Stimulated activated CD4-positive, alpha-beta T cell treated with anti-CD3 and anti-CD28 coated beads, TNF-alpha, amount 100 ng/mL, for 4 hours (primary cell): ENCODE data around the gene PRXL2B.
"Not testable (repeated sequence)": the region's sequence is repeated elsewhere in the genome, so short reads cannot be mapped to it uniquely, and the experiment has no call there.

Experiments used
- DNase-seq, 3 experiments: peaks; one replicate each; pipeline ENCODE4 v3.0.0-alpha.2; 2020; ENCODE audit warnings: low read depth in 3 of 3

The PRXL2B gene

DNA sequence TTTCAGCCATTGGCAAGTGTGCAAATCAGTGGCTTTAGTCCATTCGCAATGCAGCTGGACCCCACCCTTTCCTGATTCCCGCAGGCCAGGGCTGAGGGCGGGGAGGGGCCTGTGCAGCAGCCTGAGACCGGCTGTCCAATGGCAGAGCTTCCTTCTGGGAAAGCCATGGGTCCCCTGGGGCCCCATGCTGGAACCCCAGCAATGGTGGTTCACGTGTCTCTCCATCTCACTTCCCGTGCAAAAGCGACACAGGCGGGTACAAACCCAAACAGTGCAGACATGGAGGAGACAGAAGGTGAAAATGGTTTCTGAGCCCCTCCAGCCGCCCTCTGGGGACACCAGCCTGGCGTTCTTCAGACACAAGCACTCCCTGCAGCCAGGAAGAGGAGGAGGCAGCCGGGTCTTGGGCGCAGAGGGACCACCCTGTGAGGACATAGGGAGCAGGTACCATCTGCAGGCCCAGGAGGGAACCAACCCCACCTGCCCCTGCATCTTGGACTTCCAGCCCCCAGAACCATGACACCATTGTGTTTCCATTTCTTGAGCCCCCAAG, 36.2 kb upstream of the PRXL2B start:
- not testable (repeated sequence) for DNase-seq

DNA sequence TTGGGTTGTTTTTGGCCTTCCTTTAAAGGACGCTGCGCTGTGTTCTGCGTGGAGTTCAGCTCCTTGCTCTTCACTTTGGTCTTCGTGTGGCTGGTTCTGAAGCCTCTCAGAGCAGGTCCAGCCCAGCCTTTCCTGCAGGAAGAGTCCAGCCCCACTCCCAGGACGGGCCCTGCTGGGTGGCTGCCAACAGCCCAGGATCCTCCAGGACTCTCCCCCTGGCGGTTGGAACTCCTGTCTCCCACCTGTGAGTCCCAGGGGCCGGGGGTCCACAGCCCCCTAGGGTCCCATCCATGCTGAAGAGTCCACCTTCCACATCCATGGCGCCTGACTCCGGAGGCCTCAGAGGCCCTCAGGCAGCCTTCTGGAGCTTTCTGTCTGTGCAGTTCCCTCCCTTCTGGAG, 35.0 kb upstream of the PRXL2B start:
- DNase-seq, result not testable (repeated sequence)

DNA sequence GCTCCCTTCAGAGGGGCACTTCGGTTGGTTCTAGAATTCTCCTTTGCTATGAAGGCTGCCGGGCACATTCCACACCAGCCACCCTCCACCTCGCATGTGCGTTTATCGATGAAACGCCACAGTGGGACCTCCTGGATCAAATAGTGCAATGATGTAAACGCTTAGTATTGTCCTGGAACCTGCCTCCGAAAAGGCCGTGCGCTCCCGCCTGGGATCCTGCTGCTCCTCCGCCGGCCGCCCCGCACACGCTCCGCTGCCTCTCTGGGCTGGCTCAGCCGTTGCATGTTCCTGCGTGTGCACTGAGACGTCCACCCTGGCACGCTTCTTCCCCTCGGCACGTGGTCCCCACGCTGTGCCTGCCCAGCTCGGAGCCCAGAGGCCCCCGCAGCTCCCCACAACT, 34.4 kb upstream of the PRXL2B start:
- no peak for DNase-seq

DNA sequence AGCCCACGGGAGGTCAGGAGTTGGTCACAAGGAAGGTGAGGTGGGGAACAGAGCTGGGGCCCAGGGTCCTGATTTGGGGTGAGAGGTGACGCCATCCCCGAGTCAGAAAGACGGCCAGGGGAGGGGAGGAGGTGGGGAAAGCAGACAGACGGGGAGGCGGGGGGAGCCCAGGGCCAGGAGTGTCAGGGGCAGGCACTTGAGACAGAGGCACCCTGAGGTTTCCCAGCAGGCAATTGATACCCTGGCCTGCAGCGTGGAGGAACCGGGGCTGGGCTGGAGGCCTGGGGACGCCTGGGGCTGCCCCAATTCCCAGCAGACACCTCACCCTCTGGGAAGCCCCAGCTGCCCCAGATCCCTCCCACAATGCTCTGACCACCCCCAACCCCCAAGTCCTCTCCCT, 33.5 kb upstream of the PRXL2B start:
- not testable (repeated sequence) for DNase-seq

DNA sequence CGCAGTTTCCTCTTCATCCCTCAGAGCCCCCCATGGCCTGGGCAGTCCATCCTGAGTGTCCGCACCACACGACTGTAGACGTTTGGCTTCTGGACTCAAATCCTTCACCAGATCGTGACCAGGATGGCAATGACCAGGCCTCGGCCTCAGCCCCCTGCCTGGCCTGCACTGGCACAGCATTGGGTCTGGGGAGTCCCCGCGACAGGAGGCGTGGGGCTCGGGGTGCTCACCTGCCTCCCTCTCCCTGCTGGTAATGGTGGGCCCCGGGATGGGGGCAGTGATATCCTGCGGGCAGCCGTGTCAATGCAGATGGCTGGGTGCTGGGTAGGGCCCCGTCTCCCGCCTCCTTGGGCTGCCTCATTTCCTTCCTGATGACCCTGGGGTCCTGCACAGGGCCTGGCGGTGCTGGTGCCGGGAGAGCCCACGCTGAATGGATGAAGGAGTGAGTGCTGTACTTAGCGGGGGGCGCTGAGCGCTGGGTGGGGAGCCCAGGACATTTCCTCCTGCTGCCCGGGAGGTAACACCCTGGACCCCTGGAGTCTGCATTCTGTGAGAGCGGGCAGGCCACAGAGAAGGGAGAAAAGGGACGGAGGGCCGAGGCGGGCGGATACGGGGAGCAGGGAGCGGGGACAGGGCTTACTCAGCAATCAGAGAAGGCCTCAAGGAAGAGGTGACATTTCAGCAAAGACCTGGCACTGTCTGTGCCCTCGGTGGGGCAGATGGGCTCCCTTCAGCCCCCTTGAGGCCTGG, 32.5 kb upstream of the PRXL2B start:
- DNase-seq, result no peak

DNA sequence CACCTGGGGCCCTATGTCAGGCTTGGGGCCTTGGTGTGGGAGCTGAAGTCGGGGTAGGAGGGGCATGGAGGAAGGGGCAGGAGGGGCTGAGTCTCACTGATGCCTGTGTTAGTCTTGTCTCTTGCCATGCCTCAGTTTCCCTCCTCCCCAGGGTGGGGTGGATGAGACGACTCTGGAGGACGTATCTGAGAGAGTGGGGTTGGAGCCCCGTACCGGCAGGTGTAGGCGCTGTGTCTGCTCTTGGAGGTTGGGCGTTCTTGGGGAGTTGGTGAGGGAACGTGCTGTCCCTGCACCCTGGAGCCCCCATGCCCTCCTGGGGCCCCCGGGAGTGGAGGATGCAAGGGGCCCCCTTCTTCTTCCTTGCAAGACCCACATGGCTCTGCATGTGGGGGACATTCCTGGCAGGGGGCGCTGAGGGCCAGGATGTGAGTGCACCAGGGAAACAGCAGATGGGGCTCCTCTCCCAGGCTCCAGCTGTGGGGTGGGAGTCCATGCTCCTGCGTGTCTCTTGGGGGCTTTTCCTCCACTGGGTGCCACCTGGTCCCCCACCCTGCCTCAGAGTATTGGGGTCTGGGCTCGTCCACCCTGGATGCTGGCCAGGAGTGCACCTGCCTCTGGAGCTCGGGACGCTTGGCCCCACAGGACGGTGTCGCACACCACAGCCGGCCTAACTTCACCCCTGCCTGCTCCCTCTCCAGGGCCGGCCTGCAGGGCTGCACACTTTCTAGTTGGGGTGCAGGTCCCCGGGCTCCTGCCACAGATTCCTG, 31.8 kb upstream of the PRXL2B start:
- DNase-seq, result no peak

DNA sequence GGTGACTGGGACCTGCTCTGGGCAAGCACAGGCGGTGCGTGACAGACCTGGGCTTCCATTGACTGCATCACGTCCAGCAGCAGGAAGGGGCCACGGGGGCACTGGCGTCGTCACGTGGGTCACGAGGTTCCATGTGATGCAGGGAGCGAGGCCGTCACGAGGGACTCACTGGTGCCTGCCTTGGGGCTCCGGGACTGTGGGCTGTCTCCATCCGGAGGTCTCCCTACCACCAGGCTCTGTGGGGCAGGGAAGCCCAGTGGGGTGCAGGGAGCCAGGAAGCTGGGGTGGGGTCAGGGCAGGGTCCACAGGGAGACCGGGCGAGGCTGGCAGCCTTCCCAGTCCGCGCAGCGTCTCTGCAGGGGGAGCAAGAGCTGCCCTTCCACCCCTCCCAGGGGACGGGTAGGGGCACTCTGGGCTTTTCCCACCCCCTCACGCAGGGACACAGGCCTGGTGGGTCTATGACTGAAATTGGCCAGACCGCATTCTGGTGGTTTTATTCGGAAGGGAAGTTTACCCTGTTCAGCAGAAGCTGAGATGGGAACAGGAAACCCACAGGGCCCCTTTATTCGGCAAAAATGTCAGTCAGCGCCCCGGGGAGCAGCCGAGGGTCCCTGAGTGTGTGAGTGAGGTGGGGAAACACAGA, 30.8 kb upstream of the PRXL2B start:
- DNase-seq, result peak in 1 of 3 experiments; percentile 43

DNA sequence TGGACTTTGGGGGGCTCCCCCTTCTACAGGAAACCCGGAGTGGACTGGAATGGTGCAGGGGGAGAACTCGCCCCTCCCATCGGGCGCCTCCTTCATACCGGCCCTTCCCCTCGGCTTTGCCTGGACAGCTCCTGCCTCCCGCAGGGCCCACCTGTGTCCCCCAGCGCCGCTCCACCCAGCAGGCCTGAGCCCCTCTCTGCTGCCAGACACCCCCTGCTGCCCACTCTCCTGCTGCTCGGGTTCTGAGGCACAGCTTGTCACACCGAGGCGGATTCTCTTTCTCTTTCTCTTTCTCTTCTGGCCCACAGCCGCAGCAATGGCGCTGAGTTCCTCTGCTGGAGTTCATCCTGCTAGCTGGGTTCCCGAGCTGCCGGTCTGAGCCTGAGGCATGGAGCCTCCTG, 30.3 kb upstream of the PRXL2B start, which contains the start of gene TNFRSF14:
TSS of gene TNFRSF14 (plus strand) at position 95 of the 401 bp plus-strand sequence. CDS start at position 389, 294 bp downstream.
- DNase-seq, result peak in 2 of 3 experiments; percentile 57 to 58

DNA sequence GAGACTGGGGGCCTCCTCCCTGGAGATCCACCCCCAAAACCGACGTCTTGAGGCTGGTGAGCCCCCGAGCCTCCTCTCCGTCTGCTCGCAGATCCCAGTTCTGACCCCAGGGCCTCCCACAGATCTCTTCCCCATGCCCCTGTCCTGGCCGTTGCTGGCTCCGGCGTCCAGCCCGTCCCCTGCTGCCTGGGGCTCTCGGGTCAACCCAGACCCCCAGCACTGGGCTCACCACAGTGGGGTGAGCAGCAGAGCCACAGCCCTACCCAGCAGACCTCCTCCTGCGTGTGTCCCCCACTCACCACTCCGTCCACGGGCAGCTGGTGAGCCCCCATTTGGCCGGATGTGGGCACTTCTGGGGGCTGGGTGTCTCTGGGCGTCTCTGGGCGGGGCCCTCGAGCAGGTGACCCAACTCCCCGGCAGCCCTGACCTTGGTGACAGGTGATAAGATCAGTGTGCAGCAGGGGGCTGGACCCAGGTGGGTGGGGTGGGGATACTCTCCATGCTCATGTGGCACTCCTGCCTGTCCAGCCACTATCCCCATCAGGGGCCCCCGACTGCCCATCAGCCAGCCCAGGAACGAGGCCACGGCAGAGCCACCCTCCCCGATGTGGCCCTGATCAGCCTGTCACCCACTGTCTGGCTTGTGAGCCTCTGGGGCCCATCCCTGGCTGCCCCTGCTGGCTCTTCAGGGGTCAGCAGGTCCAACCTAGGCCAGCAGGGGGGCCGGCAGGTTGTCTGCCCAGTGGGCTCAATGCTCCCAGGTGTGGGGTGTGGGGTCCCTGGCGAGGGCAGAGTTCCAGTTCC, 29.7 kb upstream of the PRXL2B start:
- no peak for DNase-seq

DNA sequence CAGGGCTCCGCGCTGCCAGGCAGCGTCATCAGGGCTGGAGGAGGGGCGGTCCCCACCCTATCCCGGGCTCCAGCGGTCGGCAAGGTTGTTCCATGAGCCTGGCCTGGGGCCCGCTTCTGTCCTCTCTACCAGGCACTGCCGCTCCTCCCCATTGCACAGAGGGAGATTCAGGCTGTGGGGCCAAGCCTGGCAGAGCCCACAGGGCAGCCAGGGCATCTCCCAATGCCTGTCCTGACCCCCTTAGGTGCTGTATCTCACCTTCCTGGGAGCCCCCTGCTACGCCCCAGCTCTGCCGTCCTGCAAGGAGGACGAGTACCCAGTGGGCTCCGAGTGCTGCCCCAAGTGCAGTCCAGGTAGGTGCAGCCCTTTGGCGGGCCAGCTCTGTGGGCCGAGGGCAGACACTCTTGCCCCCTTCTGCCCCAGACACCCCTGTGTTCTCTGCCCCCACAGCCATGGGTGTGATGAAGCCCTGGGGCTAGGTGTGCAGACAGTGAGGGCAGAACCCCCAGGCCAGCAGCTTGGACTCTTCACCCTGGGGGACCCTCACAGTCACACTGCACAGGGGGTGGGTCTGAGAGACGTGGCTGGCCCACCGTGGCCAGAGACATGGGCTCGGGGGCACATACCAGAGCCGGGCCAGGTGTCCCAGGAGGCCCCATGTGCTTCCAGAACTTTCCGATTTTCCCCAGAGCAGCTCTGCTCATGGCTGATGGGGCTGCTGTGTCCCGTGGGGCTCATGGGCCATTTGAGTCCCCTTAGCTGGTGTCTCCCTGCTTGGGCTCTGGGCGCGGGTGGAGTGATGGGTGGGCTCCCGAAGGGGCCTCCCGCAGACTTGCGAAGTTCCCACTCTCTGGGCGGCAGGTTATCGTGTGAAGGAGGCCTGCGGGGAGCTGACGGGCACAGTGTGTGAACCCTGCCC, 28.8 kb upstream of the PRXL2B start:
- DNase-seq, result no peak

DNA sequence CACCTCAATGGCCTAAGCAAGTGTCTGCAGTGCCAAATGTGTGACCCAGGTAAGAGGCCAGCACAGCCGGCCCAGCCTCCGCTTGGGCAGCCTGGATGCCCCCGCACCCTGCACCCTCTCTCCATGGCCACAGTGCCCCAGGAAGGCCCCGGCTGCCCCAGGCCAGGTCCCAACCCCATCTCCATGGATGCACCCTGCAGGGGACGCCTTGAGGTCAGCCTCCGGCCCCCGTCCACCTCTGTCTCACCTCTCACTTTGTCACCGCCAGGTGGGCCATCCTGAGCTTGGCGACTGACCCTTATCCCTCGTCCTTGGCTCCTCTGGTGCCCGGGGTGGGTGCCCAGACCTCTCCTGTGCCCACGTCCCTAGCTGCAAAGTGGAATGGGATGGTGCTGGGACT, 28.2 kb upstream of the PRXL2B start:
- DNase-seq, result no peak

DNA sequence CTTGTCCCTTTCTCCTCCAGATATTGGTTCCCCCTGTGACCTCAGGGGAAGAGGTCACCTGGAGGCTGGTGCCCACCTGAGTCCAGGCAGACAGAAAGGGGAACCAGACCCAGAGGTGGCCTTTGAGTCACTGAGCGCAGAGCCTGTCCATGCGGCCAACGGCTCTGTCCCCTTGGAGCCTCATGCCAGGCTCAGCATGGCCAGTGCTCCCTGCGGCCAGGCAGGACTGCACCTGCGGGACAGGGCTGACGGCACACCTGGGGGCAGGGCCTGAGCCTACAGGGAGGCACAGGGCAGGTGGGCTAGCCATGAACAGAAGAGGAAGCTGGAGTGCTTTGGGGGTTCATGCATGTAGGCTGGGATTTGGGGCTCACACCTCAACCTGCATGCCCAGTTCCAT, 27.7 kb upstream of the PRXL2B start:
- no peak for DNase-seq

DNA sequence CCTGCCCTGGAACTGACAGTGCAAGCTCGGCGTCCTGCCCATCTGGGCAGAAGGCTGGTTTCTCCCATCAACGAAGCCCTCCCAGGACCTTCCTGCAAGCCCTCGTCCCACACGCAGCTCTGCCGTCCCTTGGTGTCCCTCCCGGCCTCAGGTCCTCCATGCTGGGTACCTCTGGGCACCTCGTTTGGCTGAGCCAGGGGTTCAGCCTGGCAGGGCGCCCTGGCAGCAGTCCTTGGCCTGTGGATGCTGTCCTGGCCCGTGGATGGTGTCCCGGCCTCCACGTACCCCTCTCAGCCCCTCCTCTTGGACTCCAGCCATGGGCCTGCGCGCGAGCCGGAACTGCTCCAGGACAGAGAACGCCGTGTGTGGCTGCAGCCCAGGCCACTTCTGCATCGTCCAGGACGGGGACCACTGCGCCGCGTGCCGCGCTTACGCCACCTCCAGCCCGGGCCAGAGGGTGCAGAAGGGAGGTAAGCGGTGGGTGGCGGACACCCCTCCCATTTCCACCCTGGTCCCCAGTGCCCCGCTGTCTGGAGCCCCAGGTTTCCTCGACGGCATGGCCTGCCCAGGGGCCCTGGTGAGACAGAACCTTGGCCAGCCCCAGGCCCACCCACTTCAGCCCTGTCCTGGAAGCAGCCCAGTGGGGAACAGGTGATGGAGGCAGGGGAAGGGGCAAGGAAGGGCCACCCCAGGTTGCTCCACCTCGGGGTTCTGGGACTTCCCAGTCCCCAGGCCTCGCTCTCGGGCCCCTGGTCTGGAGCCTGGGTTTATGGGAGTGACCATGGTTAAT, 26.9 kb upstream of the PRXL2B start:
- DNase-seq, result no peak

DNA sequence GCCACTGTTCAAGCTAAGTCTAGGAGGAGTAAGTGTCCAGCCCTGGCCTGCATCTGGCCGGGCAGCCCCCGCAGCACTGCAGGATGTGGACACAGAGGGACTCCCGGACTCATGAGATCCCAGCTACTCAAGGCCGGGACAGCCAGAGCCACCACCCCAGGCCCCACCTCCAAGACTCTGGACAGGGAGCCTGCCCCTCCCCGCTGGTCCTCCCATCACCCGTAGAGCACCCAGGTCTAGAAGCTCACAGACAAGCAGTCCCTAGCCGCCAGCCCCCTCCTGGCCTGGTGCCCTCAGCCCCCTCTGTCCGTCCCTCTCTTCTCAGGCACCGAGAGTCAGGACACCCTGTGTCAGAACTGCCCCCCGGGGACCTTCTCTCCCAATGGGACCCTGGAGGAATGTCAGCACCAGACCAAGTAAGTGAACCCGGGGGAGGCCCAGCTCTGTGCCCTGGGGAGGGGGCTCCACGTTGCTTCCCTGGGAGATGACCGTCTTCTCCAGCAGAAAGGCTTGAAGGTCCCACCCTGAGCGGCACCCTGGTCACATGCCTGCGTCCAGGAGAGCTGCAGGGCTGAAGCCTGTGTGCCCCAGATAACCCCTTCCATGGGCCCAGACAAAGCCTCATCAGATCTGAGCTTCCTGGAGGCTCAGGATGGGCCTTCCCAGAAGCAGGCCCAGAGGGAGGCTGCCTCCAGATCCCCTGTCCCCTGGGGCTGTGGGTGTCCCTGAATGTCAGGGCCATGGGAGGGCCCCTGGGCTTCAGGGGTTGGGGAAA, 26.1 kb upstream of the PRXL2B start:
- no peak for DNase-seq

DNA sequence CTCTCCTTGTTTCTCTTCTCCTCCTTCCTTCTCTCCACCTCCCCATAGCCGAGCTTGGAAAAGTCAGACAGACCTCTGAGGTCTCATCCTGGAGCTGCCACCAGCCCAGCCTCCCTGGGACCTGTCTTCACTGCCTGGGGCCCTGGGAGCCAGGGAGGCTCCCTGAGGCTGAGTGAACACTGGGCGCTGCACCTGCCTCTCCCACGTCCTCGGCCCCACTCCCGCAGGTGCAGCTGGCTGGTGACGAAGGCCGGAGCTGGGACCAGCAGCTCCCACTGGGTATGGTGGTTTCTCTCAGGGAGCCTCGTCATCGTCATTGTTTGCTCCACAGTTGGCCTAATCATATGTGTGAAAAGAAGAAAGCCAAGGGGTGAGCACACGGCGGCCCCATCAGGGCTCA, 25.1 kb upstream of the PRXL2B start:
- DNase-seq, result no peak

DNA sequence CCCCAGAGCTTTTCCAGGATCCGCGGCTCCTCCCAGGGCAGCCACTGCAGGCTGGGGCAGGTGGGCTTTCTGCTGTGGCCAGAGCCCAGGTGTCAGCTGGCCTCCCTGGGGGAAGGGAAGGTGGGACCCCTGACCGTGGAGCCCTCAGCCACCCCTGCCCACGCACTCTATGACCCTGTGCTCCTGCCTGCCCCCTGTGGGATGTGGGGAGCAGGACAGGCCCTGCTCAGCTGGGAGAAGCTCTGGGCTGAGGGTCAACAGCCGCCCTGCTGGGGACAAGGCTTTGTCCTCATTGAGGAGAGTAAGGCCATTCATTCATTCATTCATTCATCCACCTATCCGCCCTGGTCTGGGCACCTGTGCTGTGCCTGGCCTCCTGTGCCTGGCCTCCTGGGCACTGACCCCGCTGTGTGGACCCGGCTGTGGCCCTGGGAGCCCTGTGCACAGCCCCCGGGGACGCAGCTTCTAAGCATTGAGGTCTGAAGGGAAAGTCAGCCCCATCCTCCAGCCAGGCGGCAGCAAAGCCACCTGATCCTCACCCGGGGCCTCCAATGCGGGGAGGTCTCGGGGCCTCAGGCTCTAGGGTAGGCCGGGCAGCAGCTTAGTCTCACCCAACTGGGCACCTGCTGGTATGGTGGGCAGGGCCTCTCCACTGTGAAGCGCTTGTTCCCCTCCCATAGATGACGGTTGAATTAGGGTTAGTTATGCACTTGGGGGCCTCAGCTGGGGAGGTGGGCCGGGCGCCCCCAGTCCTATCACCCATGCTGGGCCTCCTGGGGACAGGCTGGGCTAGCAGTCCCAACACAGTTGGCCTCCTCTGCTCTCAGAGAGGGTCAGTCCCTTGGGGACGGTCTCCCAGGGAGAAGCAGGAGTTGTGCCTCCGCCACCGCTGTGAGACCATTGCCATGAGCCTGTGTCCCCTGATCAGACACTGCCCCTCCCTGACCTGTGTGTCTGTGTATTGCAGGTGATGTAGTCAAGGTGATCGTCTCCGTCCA, 24.4 kb upstream of the PRXL2B start:
- DNase-seq, result no peak

DNA sequence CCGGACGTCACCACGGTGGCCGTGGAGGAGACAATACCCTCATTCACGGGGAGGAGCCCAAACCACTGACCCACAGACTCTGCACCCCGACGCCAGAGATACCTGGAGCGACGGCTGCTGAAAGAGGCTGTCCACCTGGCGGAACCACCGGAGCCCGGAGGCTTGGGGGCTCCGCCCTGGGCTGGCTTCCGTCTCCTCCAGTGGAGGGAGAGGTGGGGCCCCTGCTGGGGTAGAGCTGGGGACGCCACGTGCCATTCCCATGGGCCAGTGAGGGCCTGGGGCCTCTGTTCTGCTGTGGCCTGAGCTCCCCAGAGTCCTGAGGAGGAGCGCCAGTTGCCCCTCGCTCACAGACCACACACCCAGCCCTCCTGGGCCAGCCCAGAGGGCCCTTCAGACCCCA, 23.4 kb upstream of the PRXL2B start:
- DNase-seq, result no peak
